Measurements from ENCODE around the gene MGAT1.
A peak's percentile ranks its signal among the peaks of the same experiment; 100 is the strongest.

The MGAT1 gene

DNA sequence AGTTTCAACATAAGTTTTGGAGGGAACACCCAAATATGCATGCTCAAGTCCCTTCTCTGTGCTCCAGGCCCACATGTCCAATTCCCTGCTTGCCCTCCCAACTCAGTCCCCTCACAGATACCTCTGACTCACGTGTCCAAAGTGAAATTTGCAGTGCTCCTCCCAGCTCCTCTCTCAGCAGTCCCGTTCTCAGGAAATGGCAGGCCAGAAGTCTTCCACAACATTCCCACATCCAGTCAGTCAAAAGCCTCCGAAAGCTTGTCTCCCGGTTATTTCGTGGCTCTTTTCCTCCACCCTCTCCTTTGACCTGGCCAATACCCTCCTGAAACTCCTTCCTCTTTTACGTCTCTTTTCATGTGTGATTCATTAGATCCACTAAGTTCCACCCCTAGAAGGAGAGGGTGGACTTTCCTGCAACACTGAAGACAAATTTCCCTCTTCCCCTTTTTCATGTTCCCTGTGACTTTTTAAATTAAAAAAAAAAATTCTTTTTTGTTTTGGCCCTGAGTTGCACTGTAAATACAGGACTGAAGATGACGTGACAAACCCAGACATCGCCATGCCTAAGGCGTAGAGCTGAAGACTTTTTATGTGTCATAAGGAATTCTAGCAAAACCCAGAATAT, 12.8 kb upstream of the MGAT1 start:
- H3K36me3 ChIP-seq (ENCODE audit: low read depth), result no peaks in the 10 kb centered on the region
- no peak for ATAC-seq (ENCODE audit: low read depth)
- H3K9me3 ChIP-seq (ENCODE audit: severe bottlenecking), result no peaks in the 10 kb centered on the region
- DNase-seq (ENCODE audit: low spot score), result no peak
- no peaks in the 10 kb centered on the region for H3K27me3 ChIP-seq (ENCODE audit: insufficient read depth, poor library complexity, severe bottlenecking)
- H3K27ac ChIP-seq (ENCODE audit: poor library complexity, severe bottlenecking), result no peak overlapping the region
- no peak overlapping the region for H3K4me3 ChIP-seq (ENCODE audit: severe bottlenecking)
- H3K4me1 ChIP-seq (ENCODE audit: insufficient read depth, poor library complexity, severe bottlenecking), result peaks cover 16% of the 10 kb centered on the region
- TF ChIP-seq, protein P1, sequence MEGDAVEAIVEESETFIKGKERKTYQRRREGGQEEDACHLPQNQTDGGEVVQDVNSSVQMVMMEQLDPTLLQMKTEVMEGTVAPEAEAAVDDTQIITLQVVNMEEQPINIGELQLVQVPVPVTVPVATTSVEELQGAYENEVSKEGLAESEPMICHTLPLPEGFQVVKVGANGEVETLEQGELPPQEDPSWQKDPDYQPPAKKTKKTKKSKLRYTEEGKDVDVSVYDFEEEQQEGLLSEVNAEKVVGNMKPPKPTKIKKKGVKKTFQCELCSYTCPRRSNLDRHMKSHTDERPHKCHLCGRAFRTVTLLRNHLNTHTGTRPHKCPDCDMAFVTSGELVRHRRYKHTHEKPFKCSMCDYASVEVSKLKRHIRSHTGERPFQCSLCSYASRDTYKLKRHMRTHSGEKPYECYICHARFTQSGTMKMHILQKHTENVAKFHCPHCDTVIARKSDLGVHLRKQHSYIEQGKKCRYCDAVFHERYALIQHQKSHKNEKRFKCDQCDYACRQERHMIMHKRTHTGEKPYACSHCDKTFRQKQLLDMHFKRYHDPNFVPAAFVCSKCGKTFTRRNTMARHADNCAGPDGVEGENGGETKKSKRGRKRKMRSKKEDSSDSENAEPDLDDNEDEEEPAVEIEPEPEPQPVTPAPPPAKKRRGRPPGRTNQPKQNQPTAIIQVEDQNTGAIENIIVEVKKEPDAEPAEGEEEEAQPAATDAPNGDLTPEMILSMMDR (IDR thresholded peaks at IDR 0.05; ENCODE audit: poor library complexity, severe bottlenecking), result no peak

DNA sequence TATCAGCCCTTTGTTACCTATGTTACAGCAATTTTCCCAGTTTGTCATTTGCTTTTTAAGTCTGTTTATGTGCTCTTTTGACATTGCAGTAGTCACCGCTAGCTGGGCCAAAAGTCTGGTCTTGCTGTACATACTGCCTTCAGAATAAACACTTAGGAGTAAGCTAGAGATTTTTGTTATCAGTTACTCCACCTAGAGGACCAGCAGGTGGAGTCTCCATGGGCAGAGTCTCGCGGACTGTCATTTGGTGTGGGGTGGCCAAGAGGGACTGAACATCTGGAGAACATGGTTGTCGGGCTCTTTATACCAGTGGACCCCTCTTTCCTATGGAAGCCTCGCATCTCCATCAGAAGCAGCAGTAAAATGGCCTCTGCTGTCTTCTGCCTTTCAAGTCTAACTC, 10.8 kb upstream of the MGAT1 start:
- ATAC-seq (ENCODE audit: low read depth) (no peak), DNase-seq (ENCODE audit: low spot score) (peak; percentile 32)
- no peaks in the 10 kb centered on the region for H3K27me3 ChIP-seq (ENCODE audit: insufficient read depth, poor library complexity, severe bottlenecking)
- H3K36me3 ChIP-seq (ENCODE audit: low read depth), result no peaks in the 10 kb centered on the region
- H3K4me1 ChIP-seq (ENCODE audit: insufficient read depth, poor library complexity, severe bottlenecking), result peaks cover 25% of the 10 kb centered on the region
- no peak overlapping the region for H3K27ac ChIP-seq (ENCODE audit: poor library complexity, severe bottlenecking)
- no peak overlapping the region for H3K4me3 ChIP-seq (ENCODE audit: severe bottlenecking)
- H3K9me3 ChIP-seq (ENCODE audit: severe bottlenecking), result no peaks in the 10 kb centered on the region
- TF ChIP-seq, protein P1 (IDR thresholded peaks at IDR 0.05; ENCODE audit: poor library complexity, severe bottlenecking), result peak; percentile 34

DNA sequence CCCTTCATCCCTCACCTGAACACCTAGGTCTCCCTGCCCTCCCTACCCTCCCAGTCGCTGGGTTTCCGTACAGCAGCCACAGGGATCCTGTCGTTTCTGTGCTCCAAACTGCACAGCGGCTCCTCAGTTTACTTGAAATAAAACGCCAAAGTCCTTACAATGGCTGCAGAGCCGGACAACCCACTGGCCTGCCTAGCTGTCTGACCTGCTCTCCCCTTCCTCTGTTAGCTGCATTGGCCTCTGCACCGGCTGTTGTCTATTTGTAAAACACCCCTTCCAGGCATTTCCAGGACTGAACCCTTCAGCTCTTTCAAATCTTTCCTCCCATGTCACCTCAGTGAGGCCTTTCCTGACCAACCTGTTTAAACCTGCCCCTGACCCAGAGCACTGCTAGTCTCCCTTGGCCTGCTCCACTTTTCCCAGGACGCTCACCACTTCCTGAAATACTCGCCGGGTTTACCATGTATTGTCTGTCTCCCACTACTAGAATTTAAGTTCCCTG, 9.1 kb upstream of the MGAT1 start:
- DNase-seq (ENCODE audit: low spot score), result peak; percentile 61
- Histone ChIP-seq H3K27me3 (ENCODE audit: insufficient read depth, poor library complexity, severe bottlenecking) (no peaks in the 10 kb centered on the region), H3K4me3 (ENCODE audit: severe bottlenecking) (peak overlapping the region; percentile 43), H3K9me3 (ENCODE audit: severe bottlenecking) (no peaks in the 10 kb centered on the region), H3K4me1 (ENCODE audit: insufficient read depth, poor library complexity, severe bottlenecking) (peaks cover 31% of the 10 kb centered on the region), H3K27ac (ENCODE audit: poor library complexity, severe bottlenecking) (peak overlapping the region; percentile 82), H3K36me3 (ENCODE audit: low read depth) (no peaks in the 10 kb centered on the region)
- peak; percentile 25 for ATAC-seq (ENCODE audit: low read depth)
- TF ChIP-seq, protein P1 (IDR thresholded peaks at IDR 0.05; ENCODE audit: poor library complexity, severe bottlenecking), result no peak

DNA sequence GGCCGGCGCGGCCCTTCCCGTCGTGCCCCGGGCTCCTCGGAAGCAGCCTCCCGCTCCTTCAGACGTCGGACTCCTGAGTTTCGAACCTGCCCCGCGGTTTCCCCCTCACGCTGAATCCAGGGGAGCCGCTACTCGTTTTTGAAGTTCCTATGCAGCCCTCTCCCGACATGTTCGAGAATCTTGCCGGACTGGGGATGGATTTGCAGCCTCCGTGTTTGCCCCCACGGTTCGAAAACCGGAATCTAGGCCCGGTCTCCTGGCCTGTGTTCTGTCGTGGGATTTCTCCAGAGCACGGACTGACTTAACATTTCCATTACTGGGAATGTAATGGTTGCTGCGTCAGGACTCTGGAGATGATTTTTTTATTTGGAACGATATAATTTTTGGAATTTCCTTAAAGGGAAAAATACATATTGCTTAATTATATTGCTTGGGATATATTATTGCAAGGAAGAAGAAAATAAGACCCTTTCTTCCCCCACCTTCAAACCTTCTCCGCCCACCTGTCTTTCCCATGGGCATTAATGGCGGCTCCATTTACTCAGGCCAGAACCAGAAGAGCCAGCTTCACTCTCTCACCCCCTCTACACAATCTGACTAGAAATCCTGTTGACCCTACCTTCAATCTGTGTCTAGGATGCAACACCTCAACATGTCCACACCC, 8.5 kb upstream of the MGAT1 start:
- Histone ChIP-seq H3K4me1 (ENCODE audit: insufficient read depth, poor library complexity, severe bottlenecking) (peaks cover 31% of the 10 kb centered on the region), H3K27ac (ENCODE audit: poor library complexity, severe bottlenecking) (peak overlapping the region; percentile 82), H3K9me3 (ENCODE audit: severe bottlenecking) (no peaks in the 10 kb centered on the region), H3K36me3 (ENCODE audit: low read depth) (no peaks in the 10 kb centered on the region), H3K4me3 (ENCODE audit: severe bottlenecking) (peak overlapping the region; percentile 43), H3K27me3 (ENCODE audit: insufficient read depth, poor library complexity, severe bottlenecking) (no peaks in the 10 kb centered on the region)
- no peak for ATAC-seq (ENCODE audit: low read depth)
- no peak for DNase-seq (ENCODE audit: low spot score)
- TF ChIP-seq, protein P1 (IDR thresholded peaks at IDR 0.05; ENCODE audit: poor library complexity, severe bottlenecking), result no peak
